GM23338 (cell line): ENCODE measurements around the gene EPS8L2. TPM values are rescaled to one million over a fixed set of nuclear protein-coding genes. Genes with fewer than 3 reads are reported as not detected.

Source experiments
- ATAC-seq: fragments of 200-7000 bp; cut with Tn5 transposase; 3 replicates; pipeline ENCODE4 v1.9.1; 2020
- DNase-seq: peaks from one replicate; pipeline ENCODE4 v3.0.0-alpha.2; 2015; ENCODE audit warnings: low spot score
- H2AFZ ChIP-seq: fragments of 200-600 bp; sonication (generic); 2 replicates; pipeline ENCODE4 v1.8.0; 2016; ENCODE audit warnings: antibody characterized with exemption, mild to moderate bottlenecking, moderate library complexity
- H3F3A ChIP-seq: fragments of 200-600 bp; sonication (generic); replicated peaks from 2 replicates; pipeline ENCODE4 v1.8.0; 2017; ENCODE audit warnings: antibody characterized with exemption, mixed run types, low read depth
- H3K27ac ChIP-seq: fragments of 200-600 bp; sonication (generic); 2 replicates; pipeline ENCODE4 v1.6.1; 2016; ENCODE audit warnings: low read depth
- H3K27me3 ChIP-seq: fragments of 200-600 bp; sonication (generic); 2 replicates; pipeline ENCODE4 v1.8.0; 2016; ENCODE audit warnings: mild to moderate bottlenecking, mixed run types, moderate library complexity; ENCODE audit not compliant: insufficient read depth
- H3K36me3 ChIP-seq: fragments of 200-600 bp; sonication (generic); 2 replicates; pipeline ENCODE4 v1.8.0; 2016; ENCODE audit warnings: mild to moderate bottlenecking; ENCODE audit not compliant: insufficient read depth
- H3K4me1 ChIP-seq: fragments of 200-600 bp; sonication (generic); 2 replicates; pipeline ENCODE4 v1.8.0; 2016; ENCODE audit warnings: mild to moderate bottlenecking, moderate library complexity; ENCODE audit not compliant: insufficient read depth
- H3K4me2 ChIP-seq: fragments of 200-600 bp; sonication (generic); 2 replicates; pipeline ENCODE4 v1.7.1; 2017; ENCODE audit warnings: mixed run types
- H3K4me3 ChIP-seq: fragments of 200-600 bp; sonication (generic); 2 replicates; pipeline ENCODE4 v1.6.1; 2016; ENCODE audit warnings: mixed run types
- H3K79me2 ChIP-seq: fragments of 200-600 bp; sonication (generic); replicated peaks from 2 replicates; pipeline ENCODE4 v1.8.0; 2017; ENCODE audit warnings: mild to moderate bottlenecking; ENCODE audit not compliant: insufficient read depth
- H3K9me2 ChIP-seq: fragments of 200-600 bp; sonication (generic); 2 replicates; pipeline ENCODE4 v1.8.0; 2017; ENCODE audit not compliant: insufficient read depth
- H4K20me1 ChIP-seq: fragments of 200-600 bp; sonication (generic); replicated peaks from 2 replicates; pipeline ENCODE4 v1.8.0; 2017; ENCODE audit warnings: mild to moderate bottlenecking; ENCODE audit not compliant: insufficient read depth
- H3K27ac Mint-ChIP-seq: 2 replicates; pipeline ENCODE4 v1.8.0; 2020; ENCODE audit warnings: inconsistent platforms, mild to moderate bottlenecking, moderate library complexity, mixed read lengths
- H3K27me3 Mint-ChIP-seq: 3 replicates; pipeline ENCODE4 v1.8.0; 2022; ENCODE audit warnings: low read depth, mild to moderate bottlenecking, moderate library complexity, mixed read lengths, inconsistent platforms; ENCODE audit not compliant: insufficient read depth, poor library complexity
- H3K36me3 Mint-ChIP-seq: 3 replicates; pipeline ENCODE4 v1.8.0; 2021; ENCODE audit warnings: low read depth, mild to moderate bottlenecking, inconsistent platforms, moderate library complexity, mixed read lengths
- H3K4me1 Mint-ChIP-seq: 3 replicates; pipeline ENCODE4 v1.8.0; 2020; ENCODE audit warnings: mild to moderate bottlenecking, inconsistent platforms, mixed read lengths
- H3K4me3 Mint-ChIP-seq: 3 replicates; pipeline ENCODE4 v1.8.0; 2021; ENCODE audit warnings: moderate library complexity, mild to moderate bottlenecking, inconsistent platforms, mixed read lengths
- H3K9me3 Mint-ChIP-seq: 3 replicates; pipeline ENCODE4 v1.8.0; 2020; ENCODE audit warnings: moderate library complexity, mild to moderate bottlenecking, inconsistent platforms, mixed read lengths
- CREB1 ChIP-seq: fragments of 250-450 bp; sonication (Bioruptor Pico); IDR thresholded peaks from 2 replicates; pipeline ENCODE4 v1.5.0; 2020; ENCODE audit warnings: low read depth, mild to moderate bottlenecking, moderate library complexity
- CTCF ChIP-seq, 2 experiments: fragments of 200-600 bp in 1 of 2; sonication (generic) in 1 of 2; conservative IDR thresholded peaks; 2 replicates each; pipeline versions ENCODE4 v1.5.1 to v1.6.1; 2016 to 2017; ENCODE audit warnings: antibody characterized with exemption in 2 of 2, low read depth in 2 of 2, mild to moderate bottlenecking in 2 of 2, moderate library complexity in 1 of 2
- ETS1 ChIP-seq: IDR thresholded peaks from 2 replicates; pipeline ENCODE4 v1.6.1; 2016; ENCODE audit warnings: antibody characterized with exemption
- EZH2 ChIP-seq: fragments of 200-600 bp; sonication (generic); IDR thresholded peaks from one replicate; pipeline ENCODE4 v1.8.0; 2017; ENCODE audit warnings: antibody characterized with exemption, mild to moderate bottlenecking, low read depth; ENCODE audit not compliant: unreplicated experiment
- EZH2phosphoT487 ChIP-seq: fragments of 200-600 bp; sonication (generic); IDR thresholded peaks from one replicate; pipeline ENCODE4 v1.8.1; 2018; ENCODE audit warnings: antibody characterized with exemption; ENCODE audit not compliant: unreplicated experiment
- JUNB ChIP-seq: IDR thresholded peaks from one replicate; pipeline ENCODE4 v1.6.1; 2016; ENCODE audit warnings: antibody characterized with exemption; ENCODE audit not compliant: unreplicated experiment
- NANOG ChIP-seq: IDR thresholded peaks from 2 replicates; pipeline ENCODE4 v1.6.1; 2016; ENCODE audit warnings: antibody characterized with exemption, borderline replicate concordance
- POLR2AphosphoS5 ChIP-seq: IDR thresholded peaks from 2 replicates; pipeline ENCODE4 v1.6.1; 2016; ENCODE audit warnings: antibody characterized with exemption, low read depth
- REST ChIP-seq: IDR thresholded peaks from one replicate; pipeline ENCODE4 v1.6.1; 2018; ENCODE audit warnings: antibody characterized with exemption; ENCODE audit not compliant: unreplicated experiment
- STAT1 ChIP-seq: IDR thresholded peaks from one replicate; pipeline ENCODE4 v1.6.1; 2016; ENCODE audit warnings: antibody characterized with exemption; ENCODE audit not compliant: unreplicated experiment
- ZNF114 ChIP-seq: fragments of 250-450 bp; sonication (Bioruptor Pico); IDR thresholded peaks from 2 replicates; pipeline ENCODE4 v1.5.0; 2020; ENCODE audit warnings: mild to moderate bottlenecking, moderate library complexity
- ZNF331 ChIP-seq: fragments of 250-450 bp; sonication (Bioruptor Pico); IDR thresholded peaks from 2 replicates; pipeline ENCODE4 v1.5.0; 2020; ENCODE audit warnings: low read depth, mild to moderate bottlenecking, moderate library complexity
- ZNF462 ChIP-seq: fragments of 250-450 bp; sonication (Bioruptor Pico); IDR thresholded peaks from 2 replicates; pipeline ENCODE4 v1.5.0; 2020; ENCODE audit warnings: mild to moderate bottlenecking, moderate library complexity
- polyA plus RNA-seq: library from polyadenylated mRNA; unstranded; fragments of >200 nt; fragmentation: Nextera tagmentation; extraction: Ambion mirVana; gene quantifications from 2 replicates; pipeline ENCODE4 v1.2.1, GENCODE V29; 2016
- total RNA-seq: library from RNA; depleted of rRNA; stranded (reverse); fragments of >200 nt; shearing (Covaris generic); gene quantifications from 2 replicates; pipeline ENCODE4 v1.2.3, GENCODE V29; 2014

Gene EPS8L2
- total and polyA plus RNA-seq, 2 experiments from 2014 or later: 38.7 to 59.4 TPM

- 0 out of 2 replicates have a peak, but pooled peaks cover 16% of the 10 kb centered on the region for H3F3A ChIP-seq
- peak overlapping the region; percentile 65 for H3K4me3 ChIP-seq
- peaks cover 16% of the 10 kb centered on the region for H3K27me3 Mint-ChIP-seq
- H3K27ac ChIP-seq: no peak overlapping the region
- TF ChIP-seq CTCF (conservative IDR thresholded peaks at IDR 0.05; ENCODE audit: low read depth in 2 of 2): no peak
- no peak for TF ChIP-seq EZH2
- TF ChIP-seq ZNF114 (CRISPR knock-in tag): no peak
- TF ChIP-seq JUNB: no peak
- TF ChIP-seq REST: no peak
- TF ChIP-seq CREB1 (CRISPR knock-in tag): no peak
- TF ChIP-seq STAT1: no peak
- TF ChIP-seq ZNF331: no peak
- no peak for TF ChIP-seq NANOG
- TF ChIP-seq ZNF462 (CRISPR knock-in tag): no peak
- no peak for TF ChIP-seq ETS1
- TF ChIP-seq EZH2phosphoT487: no peak
- no peak for TF ChIP-seq POLR2AphosphoS5
- H3K9me3 Mint-ChIP-seq: no peaks in the 10 kb centered on the region; the same call in 2 of the 3 replicates
- peak overlapping the region; percentile 64 for H3K4me3 Mint-ChIP-seq
- no peaks in the 10 kb centered on the region for H3K36me3 Mint-ChIP-seq
- no peaks in the 10 kb centered on the region for H3K79me2 ChIP-seq
- peaks cover 6% of the 10 kb centered on the region for H3K4me1 ChIP-seq
- no peaks in the 10 kb centered on the region for H4K20me1 ChIP-seq
- H3K9me2 ChIP-seq: no peaks in the 10 kb centered on the region
- H3K4me2 ChIP-seq: peak overlapping the region; percentile 88
- no peak overlapping the region for H2AFZ ChIP-seq
- no peak overlapping the region for H3K27ac Mint-ChIP-seq
- DNase-seq (peak; percentile 13), ATAC-seq (no peak)
- no peaks in the 10 kb centered on the region for H3K36me3 ChIP-seq
- no peaks in the 10 kb centered on the region for H3K27me3 ChIP-seq
- H3K4me1 Mint-ChIP-seq: peaks cover 9% of the 10 kb centered on the region; the same call in 2 of the 3 replicates
These were observed 18.9 kb downstream of the EPS8L2 start for GRCh38 chr11:724778-725386.
